Measurements from ENCODE around the gene TGFBR3. TPM values are rescaled to one million over a fixed set of nuclear protein-coding genes. Genes with fewer than 3 reads are reported as not detected.

The TGFBR3 gene
- polyA plus RNA-seq, 3 donors = 15.2 to 71.2 (median 43.4) TPM

DNA sequence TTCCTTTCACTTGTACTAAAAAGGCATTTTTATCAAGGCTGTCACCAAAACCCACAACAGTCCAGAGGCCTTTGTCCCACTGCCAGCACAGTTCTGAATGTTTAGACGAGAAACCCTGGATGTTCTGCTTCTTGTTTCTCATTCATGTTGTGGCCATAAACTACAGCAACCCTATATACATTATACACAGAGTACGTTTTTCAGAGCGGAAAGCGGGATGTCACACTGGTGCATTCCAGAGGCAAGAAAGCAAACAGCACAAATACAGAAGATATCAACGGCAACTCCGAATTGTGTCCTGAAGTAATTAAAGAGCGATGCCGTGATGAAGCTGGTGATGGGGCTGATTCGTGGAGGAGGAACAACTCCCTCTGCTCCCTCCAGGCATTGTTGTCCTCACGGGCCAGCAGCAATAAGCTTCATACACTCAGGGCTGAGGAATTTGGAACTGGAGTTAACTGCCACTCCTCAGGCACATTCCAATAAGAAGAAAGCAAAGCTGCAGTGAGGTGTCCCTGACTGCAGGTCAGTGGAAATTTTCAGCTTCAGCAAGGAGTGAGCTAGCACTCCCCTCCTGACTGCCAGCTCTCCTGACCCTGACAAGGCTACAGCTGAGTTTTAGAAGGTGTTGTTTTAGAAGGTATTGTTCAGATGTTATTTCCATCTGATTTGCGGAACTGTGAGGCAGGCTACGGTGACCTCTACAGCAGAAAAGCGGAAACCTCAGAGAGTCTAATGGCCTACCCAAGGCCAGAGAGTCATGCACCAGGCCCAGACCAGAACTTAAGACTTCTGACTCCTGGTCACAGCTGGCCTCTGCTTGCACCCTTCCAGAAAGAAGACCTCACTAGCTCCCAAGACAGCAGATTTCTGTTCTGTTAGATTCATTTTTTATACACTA, 149.0 kb downstream of the TGFBR3 start:
- no peak overlapping the region for H3K27ac ChIP-seq (ENCODE audit: low read depth, low read length)
- WGBS, 3 donors = 59 to 65% (median 63%) methylated on average over 13 of the region's 13 CpGs

DNA sequence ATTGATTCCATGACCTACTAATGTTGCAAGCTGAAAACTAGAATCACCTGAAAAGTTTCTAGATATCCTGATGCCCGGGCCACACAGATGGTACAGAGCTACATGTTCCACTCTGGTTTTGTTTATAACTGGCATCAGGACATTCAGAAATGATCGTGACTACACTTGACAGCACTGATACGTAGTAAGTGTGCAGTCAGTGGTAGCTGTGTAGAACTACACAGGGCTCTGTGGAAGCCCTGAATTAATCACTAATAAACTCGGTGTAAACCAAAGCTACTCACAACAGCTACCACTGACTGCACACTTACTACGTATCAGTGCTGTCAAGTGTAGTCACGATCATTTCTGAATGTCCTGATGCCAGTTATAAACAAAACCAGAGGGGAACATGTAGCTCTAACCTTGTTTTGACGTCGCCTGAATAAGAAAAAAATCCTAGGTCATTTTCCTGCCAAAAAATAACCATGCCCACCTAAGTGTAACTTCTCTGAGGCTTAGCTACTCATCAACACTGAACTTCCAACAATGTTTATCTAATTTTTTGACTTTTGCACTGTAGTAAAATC, 149.7 kb downstream of the TGFBR3 start:
- WGBS, 3 donors = 68 to 77% (median 69%) methylated on average over 8 of the region's 8 CpGs
- H3K27ac ChIP-seq (ENCODE audit: low read depth, low read length) = no peak overlapping the region

DNA sequence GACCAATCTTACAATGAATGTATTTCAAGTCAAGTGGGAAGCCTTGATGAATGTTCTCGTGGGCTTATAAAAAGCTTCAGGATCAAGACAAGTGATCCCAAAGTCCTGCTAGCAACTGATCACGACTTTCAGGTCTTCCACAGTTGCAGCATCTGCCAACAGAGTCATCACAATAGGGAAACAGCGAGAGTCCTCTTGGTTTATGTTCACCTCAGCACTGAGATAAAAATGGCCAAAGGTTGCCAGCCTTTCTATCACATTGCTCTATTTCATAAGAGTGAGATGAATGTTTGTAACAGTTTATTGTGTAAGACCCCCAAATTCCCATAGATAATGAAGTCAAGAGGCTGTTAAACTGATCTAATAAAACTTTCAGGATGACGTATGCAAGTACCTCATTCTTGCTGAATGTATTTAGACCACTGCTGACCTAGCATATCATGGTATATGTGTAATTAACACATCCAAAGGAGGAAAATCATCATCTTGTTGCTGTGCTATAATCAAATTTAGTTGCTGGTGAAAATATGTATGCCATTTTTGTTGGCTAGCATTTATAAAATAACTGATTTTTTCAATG, 150.6 kb downstream of the TGFBR3 start:
- 79 to 87% (median 82%) methylated on average over 4 of the region's 4 CpGs for WGBS, 3 donors
- H3K27ac ChIP-seq (ENCODE audit: low read depth, low read length) = no peak overlapping the region

DNA sequence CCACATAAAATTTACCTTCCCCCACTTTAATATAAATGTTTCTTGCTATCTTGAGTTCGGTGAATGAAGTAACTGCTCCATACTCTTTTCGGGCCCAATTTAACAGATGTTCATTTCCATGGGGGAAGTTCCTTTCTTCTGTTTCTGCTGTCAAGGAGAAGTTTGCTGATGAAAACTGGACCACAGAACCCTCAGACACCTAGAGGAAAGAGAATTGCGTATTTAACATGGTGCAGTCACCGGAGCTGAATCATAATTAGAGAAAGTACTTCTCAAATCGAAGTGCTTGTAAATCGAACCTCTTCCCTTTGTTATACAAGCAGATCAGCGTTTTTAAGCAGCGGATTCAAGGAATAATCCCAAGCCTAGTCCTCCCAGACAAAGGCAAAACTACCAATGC, 151.2 kb downstream of the TGFBR3 start:
- no peak overlapping the region for H3K27ac ChIP-seq (ENCODE audit: low read depth, low read length)
- 68 to 88% (median 71%) methylated on average over 8 of the region's 8 CpGs for WGBS, 3 donors

DNA sequence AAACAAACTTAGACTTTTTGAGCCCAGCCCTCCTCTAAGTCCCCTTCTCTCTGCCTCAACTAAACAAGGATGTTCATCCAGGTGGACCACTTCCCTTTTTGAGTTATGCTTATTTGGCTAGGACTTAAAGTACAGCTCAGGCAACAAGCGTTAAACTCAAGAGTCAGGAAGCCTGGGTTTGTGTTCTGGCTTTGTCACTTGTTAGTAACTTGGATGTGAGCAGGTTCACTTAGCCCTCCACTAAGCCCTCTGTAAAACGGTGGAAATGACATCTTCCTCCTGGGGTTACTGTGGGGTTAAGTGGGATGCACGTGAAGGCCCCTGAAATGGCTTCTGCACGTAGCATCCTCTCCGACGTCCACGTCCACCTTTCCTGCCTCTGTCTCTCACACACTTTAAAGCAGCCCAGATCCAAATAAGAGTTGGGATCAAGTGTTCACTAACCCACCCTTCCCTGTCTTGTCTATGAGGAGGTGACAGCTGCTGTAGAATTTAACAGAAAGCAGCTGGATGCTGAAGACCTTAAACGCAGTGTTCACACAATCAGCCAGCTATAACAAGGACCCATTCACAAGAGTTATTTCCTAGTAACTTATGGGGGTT, 152.7 kb downstream of the TGFBR3 start:
- WGBS, 3 donors = 71 to 79% (median 74%) methylated on average over 8 of the region's 8 CpGs
- no peak overlapping the region for H3K27ac ChIP-seq (ENCODE audit: low read depth, low read length)

DNA sequence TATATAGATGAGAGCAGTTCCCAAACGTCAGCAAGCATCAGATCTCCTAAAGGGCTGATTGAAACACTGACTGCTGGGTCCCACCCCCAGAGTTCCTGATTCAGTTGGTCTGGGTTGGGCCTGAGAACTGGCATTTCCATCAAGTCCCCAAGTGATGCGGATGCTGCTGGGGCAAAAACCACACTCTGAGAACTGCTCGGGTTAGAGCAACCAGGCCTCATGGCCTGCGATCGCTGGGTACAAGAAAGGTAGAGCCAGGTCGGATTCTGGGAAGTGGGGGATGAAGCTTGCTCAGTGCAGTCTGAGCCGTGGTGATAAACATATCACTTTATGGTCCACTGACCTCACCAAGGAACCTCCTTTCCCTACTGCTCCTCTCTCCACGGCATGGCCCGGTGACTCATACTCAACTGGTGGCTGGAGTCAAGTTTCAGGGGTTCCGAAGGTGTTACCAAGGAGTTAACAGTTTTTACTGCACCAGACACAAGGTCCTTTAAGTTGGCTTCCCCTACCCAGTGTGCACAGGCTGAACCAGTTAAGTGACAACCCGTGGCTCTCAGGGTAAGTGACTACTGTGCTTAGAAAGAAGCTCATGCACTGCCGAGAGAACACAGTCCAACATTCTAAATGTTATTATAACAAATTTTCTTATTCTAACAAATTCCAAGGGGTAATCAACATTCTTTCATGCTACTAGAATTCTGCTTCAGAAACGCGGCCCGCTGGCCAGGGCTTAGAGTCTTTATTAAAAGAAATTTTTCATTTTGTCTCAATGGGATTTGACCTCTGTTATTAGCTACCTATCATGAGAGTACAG, 153.5 kb downstream of the TGFBR3 start:
- H3K27ac ChIP-seq (ENCODE audit: low read depth, low read length) = no peak overlapping the region
- 67 to 80% (median 69%) methylated on average over 15 of the region's 15 CpGs for WGBS, 3 donors

DNA sequence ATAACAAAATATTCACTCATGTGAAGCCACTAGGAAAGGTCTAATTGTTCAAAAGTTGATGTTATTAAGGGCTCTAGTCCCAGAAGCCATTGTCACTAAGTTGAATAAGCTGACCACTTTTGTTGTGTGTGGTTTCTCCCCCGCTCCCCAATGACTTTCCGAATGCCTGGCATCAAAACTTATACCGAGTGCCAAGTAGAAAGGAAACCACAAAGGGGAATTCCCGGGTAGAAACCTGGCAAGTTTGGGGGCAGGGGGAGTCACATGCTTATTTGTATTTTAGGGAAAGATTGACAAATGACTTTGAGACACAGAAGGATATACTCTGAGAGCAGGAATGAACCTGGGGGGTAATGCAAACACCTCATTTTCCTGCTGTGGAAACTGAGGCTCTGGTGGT, 154.1 kb downstream of the TGFBR3 start:
- H3K27ac ChIP-seq (ENCODE audit: low read depth, low read length) = no peak overlapping the region
- WGBS, 3 donors = 9 to 47% (median 12%) methylated on average over 4 of the region's 4 CpGs

DNA sequence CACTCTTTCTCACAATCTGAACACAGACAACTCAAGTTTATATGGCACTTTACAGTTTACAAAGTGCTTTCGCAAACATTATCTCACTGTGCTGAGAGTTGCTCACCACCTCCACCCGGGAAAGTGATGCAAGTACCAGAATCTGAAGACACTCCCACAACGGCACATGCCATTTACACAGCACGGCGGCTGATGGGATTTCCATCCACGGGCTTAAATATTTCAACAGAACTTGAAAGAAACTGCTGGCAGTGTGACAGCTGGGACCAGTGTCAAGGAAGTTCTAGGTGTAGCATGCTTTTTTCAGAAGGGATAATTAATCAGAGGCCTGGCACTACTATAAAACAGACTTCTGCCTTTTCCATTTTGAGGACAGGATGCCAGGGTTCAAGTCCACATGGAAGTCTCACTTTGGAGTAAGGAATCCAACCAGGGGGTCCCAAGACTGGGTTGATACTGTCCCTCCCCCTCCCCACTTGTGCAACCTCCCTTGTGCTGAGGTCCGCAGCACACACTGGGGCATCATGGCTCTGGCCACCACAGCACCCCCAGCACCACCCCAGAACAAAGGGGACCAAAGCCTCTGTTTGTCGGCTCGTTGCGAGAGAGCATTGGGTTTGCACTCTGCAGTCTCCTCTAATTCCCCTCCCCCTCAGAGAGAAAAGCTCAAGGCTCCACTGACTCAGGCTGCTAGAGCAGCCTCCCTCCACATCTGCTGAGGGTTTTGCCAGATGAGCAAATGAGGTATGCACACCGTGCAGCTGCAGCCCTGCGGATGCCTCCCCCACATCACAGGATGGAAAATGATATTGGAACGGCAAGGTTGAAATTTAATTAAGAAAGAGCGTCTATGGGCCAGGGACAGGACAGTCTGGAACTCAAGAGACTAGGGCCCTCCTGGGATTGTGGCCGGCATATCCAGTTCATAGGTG, 154.9 kb downstream of the TGFBR3 start:
- no peak overlapping the region for H3K27ac ChIP-seq (ENCODE audit: low read depth, low read length)
- 41 to 67% (median 53%) methylated on average over 15 of the region's 15 CpGs for WGBS, 3 donors

DNA sequence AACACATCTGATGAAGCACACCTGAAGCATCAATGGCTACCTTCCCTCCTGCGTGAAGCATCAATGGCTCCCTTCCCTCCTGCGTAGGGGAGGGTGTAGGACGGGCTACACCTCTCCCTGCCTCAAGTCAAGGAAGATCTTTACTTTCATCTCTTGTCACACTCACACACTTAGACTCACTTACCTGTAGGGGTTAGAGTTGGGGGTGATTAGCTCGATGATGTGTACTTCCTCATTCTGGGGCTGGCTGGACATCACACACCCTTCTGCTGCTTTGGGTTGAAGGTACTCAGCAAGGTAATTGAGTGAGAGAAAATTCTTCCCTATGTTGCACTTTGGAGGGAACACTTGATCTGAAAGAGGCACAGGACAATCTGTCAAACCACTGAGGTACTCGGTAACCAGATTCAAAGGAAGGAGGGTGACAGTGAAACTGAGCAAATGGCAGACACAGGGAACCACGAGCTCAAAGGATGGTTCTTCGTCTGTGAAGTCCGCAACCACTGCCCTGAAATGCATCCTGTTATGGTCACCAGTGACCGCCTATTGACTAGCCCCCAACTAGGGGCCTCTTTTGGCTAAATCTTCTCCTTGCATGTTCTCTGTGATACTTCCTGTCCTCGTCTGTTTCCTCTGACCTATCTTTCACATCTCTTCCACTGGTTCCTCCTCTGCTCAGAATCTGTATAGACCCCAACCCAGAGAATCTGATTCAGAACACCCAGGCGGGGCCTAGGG, 156.2 kb downstream of the TGFBR3 start:
- 81 to 93% (median 83%) methylated on average over 11 of the region's 11 CpGs for WGBS, 3 donors

DNA sequence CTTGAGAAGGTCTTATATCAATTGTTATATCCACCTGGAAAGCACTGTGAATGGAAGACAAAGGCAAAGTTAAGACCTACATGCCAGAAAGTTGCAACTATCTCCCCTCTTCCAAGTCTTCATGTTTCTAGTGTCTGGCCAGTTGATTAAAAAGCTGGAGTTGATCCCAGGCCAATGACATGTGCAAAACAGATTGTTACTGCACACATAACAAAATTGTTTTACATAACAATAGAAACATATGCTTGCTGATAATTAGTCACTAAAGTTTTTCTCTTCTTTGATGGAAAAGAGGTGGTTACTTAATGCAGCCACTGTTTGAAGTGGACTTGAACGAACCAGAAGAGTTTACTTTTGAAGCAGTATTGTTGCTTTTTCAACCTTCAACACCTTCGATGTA, 158.2 kb downstream of the TGFBR3 start:
- 77 to 80% (median 80%) methylated on average over 2 of the region's 2 CpGs for WGBS, 3 donors
- H3K27ac ChIP-seq (ENCODE audit: low read depth, low read length) = no peak overlapping the region

More for the DNA sequence above, 156.2 kb downstream of the TGFBR3 start:
- H3K27ac ChIP-seq (ENCODE audit: low read depth, low read length) = no peak overlapping the region

DNA sequence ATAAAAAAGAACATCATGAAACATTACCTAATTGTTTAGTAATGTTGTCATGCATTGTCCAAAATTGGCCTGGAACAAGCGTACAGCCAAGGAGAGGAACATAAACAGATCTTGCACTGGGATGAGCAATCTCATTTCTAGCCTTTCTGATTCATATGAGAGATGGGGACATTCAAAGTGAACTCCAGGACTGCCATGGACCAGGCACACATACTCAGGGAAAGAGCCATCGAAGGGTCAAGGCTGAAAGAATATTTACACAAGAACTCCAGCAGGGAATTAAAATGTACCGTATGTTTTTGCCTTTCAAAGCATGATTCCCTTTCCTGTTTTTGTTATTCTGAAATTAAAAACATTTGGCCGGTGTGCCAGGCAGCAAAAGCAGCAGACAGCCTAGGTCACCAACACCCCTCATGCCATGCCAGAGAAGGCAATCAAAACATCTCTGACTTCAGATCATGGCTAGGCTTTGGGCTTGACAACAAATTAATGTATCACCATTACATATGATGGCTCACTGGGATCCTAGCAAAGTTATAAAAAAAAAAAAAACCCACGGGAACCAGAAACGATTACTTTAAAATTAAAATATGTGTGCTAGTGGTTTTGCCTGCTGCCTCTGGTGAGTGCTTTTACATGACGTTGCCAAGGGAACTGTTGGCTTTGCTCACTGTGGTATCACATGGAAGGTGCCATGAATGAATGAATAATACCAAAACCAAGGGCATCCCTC, 159.8 kb downstream of the TGFBR3 start:
- WGBS, 3 donors = 41 to 64% (median 46%) methylated on average over 7 of the region's 7 CpGs
- H3K27ac ChIP-seq (ENCODE audit: low read depth, low read length) = no peak overlapping the region

DNA sequence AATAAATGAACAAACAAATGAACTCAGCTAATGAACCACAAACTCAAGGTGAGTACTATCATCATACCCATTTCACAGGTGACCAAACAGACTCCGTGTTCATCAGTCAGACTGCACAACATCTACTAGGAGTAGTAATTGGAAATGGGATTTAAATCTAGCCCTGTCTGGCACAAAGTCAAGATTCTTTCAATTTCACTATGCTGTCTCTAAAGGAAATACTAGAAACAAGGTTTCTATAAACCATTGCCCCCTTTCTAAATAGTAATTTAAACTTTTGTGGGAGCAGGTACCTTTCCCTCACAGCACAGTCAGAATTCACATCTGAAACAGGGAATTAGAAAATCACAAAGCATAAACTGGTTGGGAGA, 160.3 kb downstream of the TGFBR3 start:
- 44 to 48% (median 45%) methylated on average over 1 of the region's 1 CpG for whole genome bisulfite sequencing, 3 donors
- no peak overlapping the region for H3K27ac ChIP-seq (ENCODE audit: low read depth, low read length)

DNA sequence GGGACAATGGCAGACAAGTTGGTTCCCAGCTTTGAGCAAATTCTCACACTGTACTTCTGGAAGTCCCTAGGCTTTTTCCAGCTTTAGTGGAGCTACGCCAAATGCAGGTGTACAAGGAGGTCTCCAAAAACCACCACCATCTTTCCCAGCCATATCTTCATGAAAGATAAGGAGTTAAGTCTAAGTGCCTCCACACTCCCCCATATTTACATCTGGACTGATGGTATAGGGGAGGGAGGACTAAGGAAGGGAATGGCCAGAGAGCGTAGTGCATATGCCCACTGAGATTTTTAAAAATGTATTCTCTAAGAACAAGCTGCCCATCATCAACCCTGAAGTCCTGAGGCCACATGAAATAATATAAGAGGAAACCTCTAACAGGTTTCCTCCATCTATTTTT, 161.3 kb downstream of the TGFBR3 start:
- WGBS, 3 donors = 75 to 98% (median 96%) methylated on average over 2 of the region's 2 CpGs
- peak overlapping the region; percentile 43 for H3K27ac ChIP-seq (ENCODE audit: low read depth, low read length)

DNA sequence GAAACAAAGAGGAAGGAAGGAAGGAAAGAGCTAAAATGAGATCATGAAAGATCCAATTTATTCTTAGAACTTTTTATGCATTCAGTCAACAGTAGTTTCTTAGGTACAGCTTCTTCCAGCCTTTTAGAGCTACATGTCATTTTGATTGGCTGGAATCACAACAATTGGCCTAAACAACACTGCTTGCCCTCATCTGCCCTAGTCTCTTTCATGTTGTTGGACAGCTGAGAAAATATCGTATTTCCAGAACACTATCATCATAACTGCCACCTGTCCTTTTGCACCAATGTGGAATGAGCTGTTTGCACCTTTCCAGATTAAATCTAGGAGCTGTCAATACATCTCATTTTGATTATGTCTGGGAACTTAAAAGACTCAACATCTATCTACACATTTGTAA, 161.7 kb downstream of the TGFBR3 start:
- WGBS, 3 donors = 70 to 83% (median 76%) methylated on average over 1 of the region's 1 CpG
- H3K27ac ChIP-seq (ENCODE audit: low read depth, low read length) = no peak overlapping the region

DNA sequence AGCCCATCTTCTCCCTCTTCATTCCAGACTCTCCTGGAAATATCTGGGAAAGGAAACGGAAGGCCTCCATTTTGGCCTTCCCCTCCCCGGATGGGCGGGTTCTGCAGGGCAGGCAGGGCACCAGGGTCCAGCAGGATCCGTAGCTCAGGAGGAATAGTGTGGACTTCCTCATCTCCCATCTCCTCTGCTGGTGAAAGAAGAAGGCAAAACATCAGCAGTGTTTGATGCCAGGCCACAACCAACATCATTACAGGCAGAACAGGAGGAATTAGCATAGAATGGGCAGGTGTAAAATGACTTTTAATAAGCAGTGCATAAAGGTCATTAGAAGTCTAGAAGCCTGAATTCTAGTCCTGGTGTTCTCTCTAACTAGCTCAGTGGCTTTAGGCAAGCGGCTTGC, 165.9 kb downstream of the TGFBR3 start:
- WGBS, 3 donors = 80 to 83% (median 81%) methylated on average over 5 of the region's 5 CpGs
- H3K27ac ChIP-seq (ENCODE audit: low read depth, low read length) = no peak overlapping the region

DNA sequence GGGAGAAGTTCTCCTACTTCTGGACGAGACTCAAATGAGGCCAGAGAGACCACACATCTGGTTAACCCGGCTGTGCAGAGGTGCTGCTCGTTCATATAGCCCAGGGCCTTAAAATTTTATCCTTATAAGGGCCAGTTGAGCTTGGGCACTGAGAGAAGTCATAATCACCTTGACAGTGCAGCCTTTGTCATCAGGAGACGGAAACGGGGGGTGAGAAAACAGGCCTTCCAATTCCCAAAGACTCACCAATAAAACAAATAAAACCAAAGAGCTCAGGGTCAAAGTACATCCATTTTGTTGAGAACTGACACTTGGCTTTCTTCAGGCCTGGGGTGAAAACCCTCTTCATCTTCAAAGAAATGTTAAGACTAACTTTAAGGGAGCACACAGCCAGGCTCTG, 167.1 kb downstream of the TGFBR3 start:
- WGBS, 3 donors = 63 to 94% (median 92%) methylated on average over 5 of the region's 5 CpGs
- H3K27ac ChIP-seq (ENCODE audit: low read depth, low read length) = no peak overlapping the region
